ENCODE data around the gene ETV1. TPM values are rescaled to one million over a fixed set of nuclear protein-coding genes. Genes with fewer than 3 reads are reported as not detected.

ETV1 gene
- total and polyA plus RNA-seq, 4 donors = 34.9 to 59.6 (median 41.7) TPM

GRCh38 chr7:13988731-13989125, 738 bp downstream of the ETV1 start:
- 0% methylated on average over 4 of the region's 5 CpGs for WGBS (ENCODE audit: insufficient coverage)
- Histone ChIP-seq H3K4me1 (ENCODE audit: control insufficient read depth, insufficient read depth, low read length) (peaks cover 4% of the 10 kb centered on the region), H3K4me3 (ENCODE audit: low read depth, low read length) (peak overlapping the region; percentile 95), H3K9me3 (ENCODE audit: control insufficient read depth, insufficient read depth, low read length) (no peaks in the 10 kb centered on the region), H3K36me3 (ENCODE audit: control insufficient read depth, insufficient read depth, low read length) (no peaks in the 10 kb centered on the region), H3K27me3 (ENCODE audit: control insufficient read depth, insufficient read depth, low read length) (no peaks in the 10 kb centered on the region), H3K27ac (ENCODE audit: low read depth, low read length) (peak overlapping the region; percentile 98)
- peak in 2 of 6 donors; percentile 71 to 78 for DNase-seq (ENCODE audit: low read depth in 4 of 6, low spot score in 6 of 6)

- WGBS (ENCODE audit: insufficient coverage) = no CpG with 5 or more reads among the region's 8 CpGs
- peak in 2 of 6 donors; percentile 44 to 46 for DNase-seq (ENCODE audit: low read depth in 4 of 6, low spot score in 6 of 6)
- H3K27me3 ChIP-seq (ENCODE audit: control insufficient read depth, insufficient read depth, low read length) = no peaks in the 10 kb centered on the region
- peak overlapping the region; percentile 98 for H3K27ac ChIP-seq (ENCODE audit: low read depth, low read length)
- H3K36me3 ChIP-seq (ENCODE audit: control insufficient read depth, insufficient read depth, low read length) = no peaks in the 10 kb centered on the region
- no peaks in the 10 kb centered on the region for H3K9me3 ChIP-seq (ENCODE audit: control insufficient read depth, insufficient read depth, low read length)
- H3K4me1 ChIP-seq (ENCODE audit: control insufficient read depth, insufficient read depth, low read length) = peaks cover 4% of the 10 kb centered on the region
- H3K4me3 ChIP-seq (ENCODE audit: low read depth, low read length) = peak overlapping the region; percentile 95
These were observed 1.4 kb downstream of the ETV1 start for GRCh38 chr7:13988065-13988464.

GRCh38 chr7:13987395-13987794, 2.1 kb downstream of the ETV1 start:
- DNase-seq (ENCODE audit: low read depth in 4 of 6, low spot score in 6 of 6) = no peak
- Histone ChIP-seq H3K27me3 (ENCODE audit: control insufficient read depth, insufficient read depth, low read length) (no peaks in the 10 kb centered on the region), H3K4me3 (ENCODE audit: low read depth, low read length) (peak overlapping the region; percentile 95), H3K4me1 (ENCODE audit: control insufficient read depth, insufficient read depth, low read length) (peaks cover 4% of the 10 kb centered on the region), H3K36me3 (ENCODE audit: control insufficient read depth, insufficient read depth, low read length) (no peaks in the 10 kb centered on the region), H3K27ac (ENCODE audit: low read depth, low read length) (peak overlapping the region; percentile 98), H3K9me3 (ENCODE audit: control insufficient read depth, insufficient read depth, low read length) (no peaks in the 10 kb centered on the region)
- no CpG with 5 or more reads among the region's 1 CpG for WGBS (ENCODE audit: insufficient coverage)

- peaks cover 4% of the 10 kb centered on the region for H3K4me1 ChIP-seq (ENCODE audit: control insufficient read depth, insufficient read depth, low read length)
- peak overlapping the region; percentile 63 for H3K27ac ChIP-seq (ENCODE audit: low read depth, low read length)
- no CpG with 5 or more reads among the region's 2 CpGs for WGBS (ENCODE audit: insufficient coverage)
- no peaks in the 10 kb centered on the region for H3K27me3 ChIP-seq (ENCODE audit: control insufficient read depth, insufficient read depth, low read length)
- peak in 2 of 6 donors; percentile 31 to 38 for DNase-seq (ENCODE audit: low read depth in 4 of 6, low spot score in 6 of 6)
- H3K4me3 ChIP-seq (ENCODE audit: low read depth, low read length) = peak overlapping the region; percentile 33
- no peaks in the 10 kb centered on the region for H3K36me3 ChIP-seq (ENCODE audit: control insufficient read depth, insufficient read depth, low read length)
- H3K9me3 ChIP-seq (ENCODE audit: control insufficient read depth, insufficient read depth, low read length) = no peaks in the 10 kb centered on the region
These were observed 3.3 kb downstream of the ETV1 start for GRCh38 chr7:13986208-13986607.

- peak overlapping the region; percentile 63 for H3K27ac ChIP-seq (ENCODE audit: low read depth, low read length)
- H3K27me3 ChIP-seq (ENCODE audit: control insufficient read depth, insufficient read depth, low read length) = no peaks in the 10 kb centered on the region
- no peaks in the 10 kb centered on the region for H3K36me3 ChIP-seq (ENCODE audit: control insufficient read depth, insufficient read depth, low read length)
- H3K4me1 ChIP-seq (ENCODE audit: control insufficient read depth, insufficient read depth, low read length) = no peaks in the 10 kb centered on the region
- no peak for DNase-seq (ENCODE audit: low read depth in 4 of 6, low spot score in 6 of 6)
- peak overlapping the region; percentile 33 for H3K4me3 ChIP-seq (ENCODE audit: low read depth, low read length)
- no peaks in the 10 kb centered on the region for H3K9me3 ChIP-seq (ENCODE audit: control insufficient read depth, insufficient read depth, low read length)
- 45% methylated on average over 2 of the region's 2 CpGs for WGBS (ENCODE audit: insufficient coverage)
These were observed 4.4 kb downstream of the ETV1 start for GRCh38 chr7:13984831-13985685.

- H3K9me3 ChIP-seq (ENCODE audit: control insufficient read depth, insufficient read depth, low read length) = no peaks in the 10 kb centered on the region
- H3K27ac ChIP-seq (ENCODE audit: low read depth, low read length) = no peak overlapping the region
- H3K27me3 ChIP-seq (ENCODE audit: control insufficient read depth, insufficient read depth, low read length) = no peaks in the 10 kb centered on the region
- no CpG with 5 or more reads among the region's 3 CpGs for WGBS (ENCODE audit: insufficient coverage)
- no peaks in the 10 kb centered on the region for H3K36me3 ChIP-seq (ENCODE audit: control insufficient read depth, insufficient read depth, low read length)
- no peaks in the 10 kb centered on the region for H3K4me1 ChIP-seq (ENCODE audit: control insufficient read depth, insufficient read depth, low read length)
- no peak overlapping the region for H3K4me3 ChIP-seq (ENCODE audit: low read depth, low read length)
- no peak for DNase-seq (ENCODE audit: low read depth in 4 of 6, low spot score in 6 of 6)
These were observed 5.4 kb downstream of the ETV1 start for GRCh38 chr7:13984061-13984460.

GRCh38 chr7:13982940-13983677, 6.4 kb downstream of the ETV1 start:
- Histone ChIP-seq H3K27me3 (ENCODE audit: control insufficient read depth, insufficient read depth, low read length) (no peaks in the 10 kb centered on the region), H3K27ac (ENCODE audit: low read depth, low read length) (no peak overlapping the region), H3K4me3 (ENCODE audit: low read depth, low read length) (no peak overlapping the region), H3K4me1 (ENCODE audit: control insufficient read depth, insufficient read depth, low read length) (no peaks in the 10 kb centered on the region), H3K36me3 (ENCODE audit: control insufficient read depth, insufficient read depth, low read length) (no peaks in the 10 kb centered on the region), H3K9me3 (ENCODE audit: control insufficient read depth, insufficient read depth, low read length) (no peaks in the 10 kb centered on the region)
- WGBS (ENCODE audit: insufficient coverage) = no CpG with 5 or more reads among the region's 4 CpGs
- no peak for DNase-seq (ENCODE audit: low read depth in 4 of 6, low spot score in 6 of 6)

GRCh38 chr7:13981070-13981469, 8.4 kb downstream of the ETV1 start:
- peak overlapping the region; percentile 55 for H3K27ac ChIP-seq (ENCODE audit: low read depth, low read length)
- no peaks in the 10 kb centered on the region for H3K27me3 ChIP-seq (ENCODE audit: control insufficient read depth, insufficient read depth, low read length)
- H3K4me1 ChIP-seq (ENCODE audit: control insufficient read depth, insufficient read depth, low read length) = no peaks in the 10 kb centered on the region
- peak in 2 of 6 donors; percentile 58 to 84 for DNase-seq (ENCODE audit: low read depth in 4 of 6, low spot score in 6 of 6)
- no peaks in the 10 kb centered on the region for H3K36me3 ChIP-seq (ENCODE audit: control insufficient read depth, insufficient read depth, low read length)
- H3K4me3 ChIP-seq (ENCODE audit: low read depth, low read length) = peak overlapping the region; percentile 12
- 6% methylated on average over 2 of the region's 3 CpGs for WGBS (ENCODE audit: insufficient coverage)
- no peaks in the 10 kb centered on the region for H3K9me3 ChIP-seq (ENCODE audit: control insufficient read depth, insufficient read depth, low read length)

GRCh38 chr7:13980474-13980873, 9.0 kb downstream of the ETV1 start:
- DNase-seq (ENCODE audit: low read depth in 4 of 6, low spot score in 6 of 6) = peak in 1 of 6 donors; percentile 68
- Histone ChIP-seq H3K36me3 (ENCODE audit: control insufficient read depth, insufficient read depth, low read length) (no peaks in the 10 kb centered on the region), H3K27me3 (ENCODE audit: control insufficient read depth, insufficient read depth, low read length) (no peaks in the 10 kb centered on the region), H3K9me3 (ENCODE audit: control insufficient read depth, insufficient read depth, low read length) (no peaks in the 10 kb centered on the region), H3K4me3 (ENCODE audit: low read depth, low read length) (peak overlapping the region; percentile 12), H3K4me1 (ENCODE audit: control insufficient read depth, insufficient read depth, low read length) (no peaks in the 10 kb centered on the region), H3K27ac (ENCODE audit: low read depth, low read length) (peak overlapping the region; percentile 55)
- WGBS (ENCODE audit: insufficient coverage) = no CpG with 5 or more reads among the region's 5 CpGs

Data from spinal cord (tissue), 10 donors.